SK-N-SH (cell line): ENCODE data around the gene RNF4. TPM values are rescaled to one million over a fixed set of nuclear protein-coding genes. Genes with fewer than 3 reads are reported as not detected.

Experiments used
- CTCF ChIA-PET: fragments of 300-600, 350-600 bp; formaldehyde crosslinking; extraction: SDS; loops from one replicate; lab custom pipeline; 2021; lab: Yijun Ruan, JAX
- POLR2A ChIA-PET: fragments of 350-600 bp; sonication (Branson Sonifier 250); formaldehyde crosslinking; extraction: SDS; loops from one replicate; lab custom pipeline; 2020; ENCODE audit warnings: antibody characterized with exemption, inconsistent platforms; lab: Yijun Ruan, JAX
- DNase-seq: peaks from one replicate; pipeline ENCODE4 v3.0.0; 2012
- H2AFZ ChIP-seq: fragments of 200-600 bp; sonication (generic); 2 replicates; pipeline ENCODE4 v1.8.1; 2016; ENCODE audit warnings: antibody characterized with exemption, mild to moderate bottlenecking, low read depth
- H3F3A ChIP-seq: fragments of 200-600 bp; sonication (generic); replicated peaks from 2 replicates; pipeline ENCODE3; 2016; ENCODE audit warnings: antibody characterized with exemption, mild to moderate bottlenecking; ENCODE audit not compliant: insufficient read depth
- H3K27ac ChIP-seq, 2 experiments: fragments of 200-500 bp in 1 of 2; fragments of 200-600 bp in 1 of 2; sonication (Bioruptor generic) in 1 of 2; sonication (generic), shearing (Covaris generic) in 1 of 2; 2 replicates each; pipeline versions ENCODE4 v1.5.1 to v1.6.1; 2014 to 2016; ENCODE audit warnings: low read depth in 2 of 2, inconsistent platforms in 1 of 2, low read length in 1 of 2, mild to moderate bottlenecking in 1 of 2, mixed read lengths in 1 of 2
- H3K27me3 ChIP-seq: fragments of 200-600 bp; sonication (generic), shearing (Covaris generic); 2 replicates; pipeline ENCODE4 v1.6.1; 2016; ENCODE audit warnings: mixed run types; ENCODE audit not compliant: insufficient read depth
- H3K36me3 ChIP-seq, 2 experiments: fragments of 200-500 bp in 1 of 2; fragments of 200-600 bp in 1 of 2; sonication (Bioruptor generic) in 1 of 2; sonication (generic) in 1 of 2; replicated peaks in 1 of 2; 2 replicates each; pipeline versions ENCODE3 to v1.5.1; 2014 to 2016; ENCODE audit warnings: low read length in 1 of 2, mild to moderate bottlenecking in 1 of 2; ENCODE audit not compliant: insufficient read depth in 2 of 2, control insufficient read depth in 1 of 2
- H3K4me1 ChIP-seq, 2 experiments: fragments of 200-500 bp in 1 of 2; fragments of 200-600 bp in 1 of 2; sonication (Bioruptor generic) in 1 of 2; sonication (generic), shearing (Covaris generic) in 1 of 2; 2 replicates each; pipeline versions ENCODE4 v1.5.1 to v1.6.1; 2014 to 2016; ENCODE audit warnings: low read depth in 1 of 2, low read length in 1 of 2, mixed run types in 1 of 2; ENCODE audit not compliant: insufficient read depth in 2 of 2, control insufficient read depth in 1 of 2
- H3K4me2 ChIP-seq: fragments of 200-600 bp; sonication (generic), shearing (Covaris generic); 2 replicates; pipeline ENCODE4 v1.6.1; 2017; ENCODE audit warnings: mixed run types
- H3K4me3 ChIP-seq, 2 experiments: fragments of 200-500 bp in 1 of 2; fragments of 200-600 bp in 1 of 2; sonication (Bioruptor generic) in 1 of 2; sonication (generic), shearing (Covaris generic) in 1 of 2; 2 replicates each; pipeline versions ENCODE4 v1.5.1 to v1.8.1; 2014 to 2016; ENCODE audit warnings: low read depth in 2 of 2, inconsistent platforms in 1 of 2, low read length in 1 of 2, mild to moderate bottlenecking in 1 of 2, mixed read lengths in 1 of 2, moderate library complexity in 1 of 2
- H3K79me2 ChIP-seq: fragments of 200-600 bp; sonication (generic); 2 replicates; pipeline ENCODE4 v1.8.1; 2017; ENCODE audit warnings: mild to moderate bottlenecking; ENCODE audit not compliant: insufficient read depth
- H3K9ac ChIP-seq: fragments of 200-600 bp; sonication (generic); 2 replicates; pipeline ENCODE4 v1.6.1; 2017; ENCODE audit warnings: mixed run types
- H3K9me2 ChIP-seq: fragments of 200-600 bp; sonication (generic); 2 replicates; pipeline ENCODE4 v1.6.1; 2017; ENCODE audit warnings: mixed run types
- H3K9me3 ChIP-seq: fragments of 200-600 bp; sonication (generic); 2 replicates; pipeline ENCODE4 v1.6.1; 2017; ENCODE audit warnings: mixed run types, mild to moderate bottlenecking, moderate library complexity
- H4K20me1 ChIP-seq: fragments of 200-600 bp; sonication (generic); 2 replicates; pipeline ENCODE4 v1.6.1; 2017; ENCODE audit warnings: mild to moderate bottlenecking, mixed run types; ENCODE audit not compliant: insufficient read depth
- ELF1 ChIP-seq: IDR thresholded peaks from 2 replicates; pipeline ENCODE4 v1.4.0; 2012
- EP300 ChIP-seq, 2 experiments: IDR thresholded peaks; 2 replicates each; pipeline versions ENCODE4 v1.4.0 to v1.6.1; 2012; ENCODE audit warnings: borderline replicate concordance in 1 of 2, low read depth in 1 of 2, low read length in 1 of 2
- FOSL2 ChIP-seq: IDR thresholded peaks from 2 replicates; pipeline ENCODE4 v1.4.0; 2012; ENCODE audit warnings: low read depth, mild to moderate bottlenecking, moderate library complexity, borderline replicate concordance
- FOXJ3 ChIP-seq: sonication (generic); formaldehyde crosslinking; IDR thresholded peaks from 2 replicates; pipeline ENCODE4 v1.5.1; 2020; ENCODE audit warnings: mild to moderate bottlenecking, missing genetic modification reagents
- GATA2 ChIP-seq: sonication (generic); formaldehyde crosslinking; IDR thresholded peaks from 2 replicates; pipeline ENCODE4 v1.5.0; 2020; ENCODE audit warnings: mild to moderate bottlenecking, missing genetic modification reagents
- JUND ChIP-seq: IDR thresholded peaks from 2 replicates; pipeline ENCODE4 v1.4.0; 2012
- MAX ChIP-seq: IDR thresholded peaks from 2 replicates; pipeline ENCODE4 v1.4.0; 2012; ENCODE audit warnings: low read depth
- MEF2A ChIP-seq: IDR thresholded peaks from 2 replicates; pipeline ENCODE4 v1.4.0; 2012; ENCODE audit warnings: low read depth, borderline replicate concordance
- MXI1 ChIP-seq: IDR thresholded peaks from 2 replicates; pipeline ENCODE4 v1.6.1; 2012; ENCODE audit warnings: mild to moderate bottlenecking, low read depth, low read length, improper control_type of control experiment
- RFX5 ChIP-seq: IDR thresholded peaks from 2 replicates; pipeline ENCODE4 v1.6.1; 2012; ENCODE audit warnings: mild to moderate bottlenecking, improper control_type of control experiment, low read length
- SIN3A ChIP-seq: IDR thresholded peaks from 2 replicates; pipeline ENCODE4 v1.6.1; 2012; ENCODE audit warnings: low read depth, mild to moderate bottlenecking, low read length, moderate library complexity, borderline replicate concordance
- SMC3 ChIP-seq: IDR thresholded peaks from 2 replicates; pipeline ENCODE4 v1.6.1; 2012; ENCODE audit warnings: low read depth, low read length, improper control_type of control experiment
- TCF12 ChIP-seq: IDR thresholded peaks from 2 replicates; pipeline ENCODE4 v1.4.0; 2012
- TEAD4 ChIP-seq: IDR thresholded peaks from 2 replicates; pipeline ENCODE4 v1.4.0; 2012; ENCODE audit warnings: mild to moderate bottlenecking, borderline replicate concordance; ENCODE audit not compliant: insufficient read depth
- YY1 ChIP-seq: IDR thresholded peaks from 2 replicates; pipeline ENCODE4 v1.4.0; 2012; ENCODE audit warnings: low read depth, mild to moderate bottlenecking
- ZBTB33 ChIP-seq: IDR thresholded peaks from 2 replicates; pipeline ENCODE4 v1.4.0; 2012; ENCODE audit warnings: low read depth, borderline replicate concordance
- WGBS: methylation state at CpG from one replicate; pipeline ENCODE4 v1.1.6; 2017; ENCODE audit warnings: low lambda C conversion rate; 5-methylcytosine and 5-hydroxymethylcytosine counted together
- polyA plus RNA-seq, 3 experiments: library from polyadenylated mRNA; depleted of rRNA; stranded (reverse); fragments of >200 nt; gene quantifications; 2 replicates each; pipeline ENCODE4 v1.2.3, GENCODE V29; 2012

Gene RNF4
- polyA plus RNA-seq, 1 of the 3 experiments (the other 2 are of a cell fraction), result 60.7 TPM

GRCh38 chr4:2451821-2452785, 16.8 kb upstream of the RNF4 start:
- no peaks in the 10 kb centered on the region for H3K9me2 ChIP-seq
- no peak overlapping the region for H2AFZ ChIP-seq
- no peaks in the 10 kb centered on the region for H3K9me3 ChIP-seq
- 70% methylated on average over 18 of the region's 25 CpGs for whole genome bisulfite sequencing
- no peaks in the 10 kb centered on the region for H3K4me1 ChIP-seq
- H3K27ac ChIP-seq, result no peak overlapping the region
- ChIA-PET CTCF (interaction anchor here (1.5 to 2.9 kb wide), 2 partner anchors 11 to 16 kb away, joined by 3 to 8 read pairs; no protein-coding TSS in a partner anchor), POLR2A (interaction anchor here (0.6 kb wide), 1 partner anchor 9 kb away, joined by 3 read pairs; no protein-coding TSS in a partner anchor)
- DNase-seq, result no peak
- TF ChIP-seq FOSL2 (no peak), GATA2 (CRISPR knock-in tag) (no peak), FOXJ3 (CRISPR knock-in tag) (no peak), YY1 (no peak), MAX (no peak), ELF1 (no peak), TEAD4 (no peak), SMC3 (no peak), MXI1 (no peak), TCF12 (no peak), JUND (no peak), ZBTB33 (no peak), EP300 (IDR thresholded peaks at IDR 0.05; ENCODE audit: borderline replicate concordance in 1 of 2, low read depth in 1 of 2, low read length in 1 of 2) (no peak), RFX5 (no peak), SIN3A (no peak), MEF2A (no peak)
- no peak overlapping the region for H3K9ac ChIP-seq
- H3F3A ChIP-seq, result no peaks in the 10 kb centered on the region
- no peaks in the 10 kb centered on the region for H3K79me2 ChIP-seq
- H3K27me3 ChIP-seq, result no peaks in the 10 kb centered on the region; the same call in 1 of the 2 replicates
- no peak overlapping the region for H3K4me3 ChIP-seq
- H3K4me2 ChIP-seq, result no peak overlapping the region
- H3K36me3 ChIP-seq, result no peaks in the 10 kb centered on the region
- no peaks in the 10 kb centered on the region for H4K20me1 ChIP-seq
